T-helper 2 cell (primary cell): ENCODE results near the gene RASL10B.
"Not testable (repeated sequence)": the region's sequence is repeated elsewhere in the genome, so short reads cannot be mapped to it uniquely, and the experiment has no call there.

ENCODE experiments used
- DNase-seq, 5 experiments: peaks; one replicate each; pipeline versions ENCODE4 v3.0.0 to v3.0.0-alpha.2; 2012 to 2022

Gene RASL10B

DNA sequence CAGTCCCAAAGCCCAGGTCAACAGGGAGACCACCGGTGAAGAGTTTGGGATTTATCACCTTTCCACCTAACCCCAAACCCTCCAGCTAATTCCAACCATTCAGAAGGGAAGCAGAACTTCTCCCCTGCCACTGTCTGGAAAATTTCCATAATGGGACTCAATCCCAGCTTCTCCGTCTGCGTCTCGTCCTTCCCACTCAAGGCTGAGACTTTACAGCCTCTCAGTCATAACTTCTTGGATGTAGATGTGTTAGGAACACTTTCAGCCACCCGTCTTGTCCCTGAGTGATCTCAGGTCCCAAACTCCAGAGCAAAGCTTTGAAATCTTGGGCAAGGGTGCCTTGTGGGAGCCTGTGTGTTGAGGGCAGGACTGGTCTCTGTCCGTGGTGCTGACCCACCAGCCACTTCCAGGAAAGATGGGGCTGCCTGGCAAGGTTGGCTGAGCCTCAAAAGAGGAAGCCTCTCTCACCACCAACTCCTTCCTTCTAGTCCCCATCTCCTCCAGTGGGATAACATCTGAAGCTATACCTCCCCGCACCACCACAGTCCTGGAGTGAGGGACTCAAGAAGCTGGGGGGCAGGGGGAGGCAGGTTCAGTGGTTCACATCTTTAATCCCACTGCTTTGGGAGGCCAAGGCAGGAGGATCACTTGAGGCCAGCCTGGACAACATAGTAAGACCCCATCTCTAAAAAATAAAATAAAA is 12.3 kb downstream of the RASL10B start:
- peak in 1 of 5 experiments; percentile 20 for DNase-seq

DNA sequence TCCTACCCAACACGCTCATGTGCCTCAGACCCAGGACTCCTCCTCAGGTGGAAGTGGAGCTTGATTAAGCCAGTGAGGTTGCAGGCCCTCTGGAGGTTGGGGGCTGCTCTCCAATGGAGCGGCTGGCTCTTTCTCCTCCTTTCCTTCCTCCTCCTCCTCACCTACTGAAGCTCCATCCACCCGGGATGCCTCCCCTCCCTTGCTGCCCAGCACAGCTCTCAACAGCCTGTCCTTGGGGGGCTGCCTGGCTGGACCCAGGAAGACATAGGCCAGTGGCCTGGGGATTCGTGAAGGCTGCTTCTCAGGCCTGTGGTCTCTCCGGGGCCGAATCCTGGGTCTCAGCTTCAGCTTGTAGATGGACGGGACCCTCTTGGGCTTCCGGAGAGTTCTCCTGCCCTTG is 13.4 kb downstream of the RASL10B start:
- DNase-seq: no peak

DNA sequence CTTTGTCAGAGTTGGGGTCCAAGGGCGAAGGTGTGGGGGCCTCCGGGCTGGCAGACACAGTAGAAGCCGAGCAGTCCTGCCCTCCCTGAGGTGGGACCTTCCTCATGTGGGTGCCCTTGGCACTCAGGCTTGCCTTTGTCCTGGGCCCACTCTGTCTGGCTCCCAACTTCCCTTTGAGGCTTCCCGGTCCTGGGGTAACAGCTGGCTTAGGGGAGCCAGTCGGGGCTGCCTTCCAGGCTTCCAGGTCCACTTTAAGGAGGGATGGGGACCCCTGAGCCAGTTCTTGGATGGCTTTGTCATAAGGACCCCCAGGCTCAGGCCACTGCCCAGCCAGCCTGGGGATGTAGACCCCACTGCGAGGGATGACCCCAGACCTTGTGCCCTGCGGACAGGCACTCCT is 13.8 kb downstream of the RASL10B start:
- DNase-seq: no peak

DNA sequence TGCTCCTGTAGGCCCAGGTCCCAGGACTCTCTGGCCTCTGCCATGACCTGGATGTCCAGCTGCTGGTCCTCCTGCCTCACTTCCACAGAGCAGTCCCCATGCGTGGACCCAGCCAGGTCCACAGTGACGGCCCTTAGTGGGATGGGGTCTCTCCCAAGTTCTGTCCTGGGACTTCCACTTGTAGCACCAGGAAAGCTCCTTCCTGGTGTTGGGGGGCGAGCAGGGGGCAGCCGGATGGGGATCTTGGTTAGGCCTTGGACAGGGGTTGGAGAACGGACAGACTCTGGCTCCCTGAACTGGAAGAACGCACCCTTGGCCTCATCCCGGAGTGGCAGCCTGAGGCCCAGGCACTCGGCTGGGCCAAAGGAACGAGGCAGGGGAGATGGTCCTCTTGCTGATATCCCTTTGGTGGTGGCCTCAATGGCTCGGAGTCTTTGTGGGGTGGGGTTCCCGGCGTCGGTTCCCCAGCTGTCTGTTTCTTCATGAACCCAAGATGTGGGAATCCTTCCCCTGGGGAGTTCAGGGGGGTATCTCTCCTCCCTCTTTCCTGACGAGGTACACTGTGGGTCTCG is 14.4 kb downstream of the RASL10B start:
- DNase-seq: no peak

DNA sequence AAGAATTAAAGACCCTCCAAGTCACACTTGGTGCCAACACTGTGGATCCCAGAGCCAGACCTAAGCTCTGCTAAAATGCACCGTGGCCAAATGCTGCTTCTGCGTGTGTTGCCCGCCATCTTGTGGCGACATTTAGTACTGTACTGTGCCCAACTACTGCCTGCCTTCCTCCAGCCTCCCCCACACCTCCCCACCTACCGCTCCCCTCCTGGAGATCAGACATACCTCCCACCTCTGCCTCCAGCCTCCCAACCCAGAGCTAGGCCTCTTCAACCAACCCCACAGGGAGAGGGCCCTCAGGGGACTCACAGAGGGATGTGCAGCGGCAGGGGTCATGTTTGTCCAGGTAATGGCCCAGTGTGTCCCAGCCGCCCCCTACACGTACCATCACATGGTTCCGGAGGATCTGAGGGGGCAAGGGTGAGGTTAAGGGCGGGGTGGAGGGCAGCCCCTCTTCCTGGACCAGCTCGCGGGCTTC is 16.1 kb downstream of the RASL10B start:
- peak; percentile 33 to 76 (median 63) for DNase-seq

DNA sequence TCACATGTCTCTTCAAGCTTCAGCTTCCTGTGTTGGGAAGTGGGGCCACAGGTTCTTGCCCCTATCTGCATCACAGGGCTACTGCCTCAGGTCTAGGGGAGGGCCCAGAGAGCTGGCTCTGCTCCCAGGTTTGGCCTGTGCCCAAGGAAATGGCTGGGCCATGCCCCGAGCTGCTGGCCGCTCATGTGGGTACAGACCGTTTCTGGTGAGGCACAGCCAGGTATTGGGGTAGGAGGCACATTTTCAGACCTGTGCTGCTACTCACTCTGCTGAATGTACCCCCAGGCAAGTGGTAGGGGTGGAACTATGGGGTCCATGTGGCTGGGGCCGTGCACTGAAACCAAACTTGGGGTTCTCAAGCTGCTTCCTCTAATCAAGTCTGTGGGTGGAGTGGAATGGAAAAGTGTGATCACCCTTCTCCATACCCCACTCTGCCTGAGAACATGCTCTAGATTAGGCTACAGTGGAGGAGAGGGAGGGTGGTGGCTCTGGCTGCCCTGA is 17.0 kb downstream of the RASL10B start:
- no peak for DNase-seq

DNA sequence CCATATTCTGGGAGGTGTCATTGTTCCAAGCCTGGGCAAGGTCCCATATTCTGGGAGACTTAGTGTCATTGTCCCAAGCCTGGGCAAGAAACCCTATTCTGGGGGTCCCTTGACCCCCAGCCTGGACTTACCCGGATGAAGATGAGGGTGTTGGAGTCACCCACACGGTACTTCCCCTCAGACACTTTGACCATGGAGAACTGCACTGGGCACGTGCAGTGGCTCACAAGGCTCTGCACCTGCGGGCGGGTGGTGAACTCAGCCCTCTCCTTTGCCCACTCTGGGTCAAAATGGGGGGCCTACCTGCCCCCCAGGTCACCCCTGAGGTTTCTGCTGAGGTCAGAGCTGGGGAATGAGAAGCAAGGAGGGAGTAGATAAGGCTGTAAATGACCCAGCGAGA is 17.5 kb downstream of the RASL10B start:
- no peak for DNase-seq

DNA sequence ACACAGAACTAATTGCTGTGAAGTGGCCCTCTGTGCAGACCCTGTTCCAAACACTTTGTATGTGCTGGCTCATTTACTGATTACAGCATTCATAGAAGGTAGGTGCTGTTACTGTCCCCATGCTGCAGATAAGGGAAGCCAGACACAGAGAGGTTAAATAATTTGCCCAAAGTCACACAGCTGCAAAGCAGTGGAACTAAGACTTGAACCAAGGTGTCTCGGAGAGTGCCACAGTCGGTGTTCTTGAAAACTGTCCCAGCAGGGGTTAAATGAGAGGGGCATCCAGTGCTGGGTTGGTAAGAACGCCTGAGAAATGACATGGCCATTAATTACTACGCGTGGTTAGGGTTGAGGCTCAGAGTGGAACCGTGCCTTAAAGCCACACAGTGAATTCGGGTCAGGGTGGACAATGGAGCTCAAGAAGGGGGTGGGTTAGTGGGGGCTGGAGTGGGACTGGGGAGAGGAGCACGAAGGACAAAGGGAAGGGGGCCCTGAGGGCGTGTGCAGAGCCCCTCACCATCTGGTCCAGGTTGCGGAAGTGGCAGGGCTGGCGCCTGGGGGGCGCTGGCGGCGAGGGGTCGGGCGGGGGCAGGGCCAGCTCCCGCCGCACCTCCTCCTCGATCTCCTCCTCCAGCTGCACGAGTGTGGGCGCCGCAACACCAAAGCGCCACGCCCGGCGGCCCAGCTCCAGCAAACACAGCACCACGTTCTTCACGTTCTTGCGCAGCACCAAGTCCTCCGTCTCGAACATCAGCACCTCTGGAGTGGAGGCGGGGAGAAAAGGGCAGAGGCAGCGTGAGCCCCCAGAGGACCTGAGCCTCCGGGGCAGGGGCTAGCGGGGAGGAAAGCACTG is 18.3 kb downstream of the RASL10B start:
- peak in 1 of 5 experiments; percentile 34 for DNase-seq

DNA sequence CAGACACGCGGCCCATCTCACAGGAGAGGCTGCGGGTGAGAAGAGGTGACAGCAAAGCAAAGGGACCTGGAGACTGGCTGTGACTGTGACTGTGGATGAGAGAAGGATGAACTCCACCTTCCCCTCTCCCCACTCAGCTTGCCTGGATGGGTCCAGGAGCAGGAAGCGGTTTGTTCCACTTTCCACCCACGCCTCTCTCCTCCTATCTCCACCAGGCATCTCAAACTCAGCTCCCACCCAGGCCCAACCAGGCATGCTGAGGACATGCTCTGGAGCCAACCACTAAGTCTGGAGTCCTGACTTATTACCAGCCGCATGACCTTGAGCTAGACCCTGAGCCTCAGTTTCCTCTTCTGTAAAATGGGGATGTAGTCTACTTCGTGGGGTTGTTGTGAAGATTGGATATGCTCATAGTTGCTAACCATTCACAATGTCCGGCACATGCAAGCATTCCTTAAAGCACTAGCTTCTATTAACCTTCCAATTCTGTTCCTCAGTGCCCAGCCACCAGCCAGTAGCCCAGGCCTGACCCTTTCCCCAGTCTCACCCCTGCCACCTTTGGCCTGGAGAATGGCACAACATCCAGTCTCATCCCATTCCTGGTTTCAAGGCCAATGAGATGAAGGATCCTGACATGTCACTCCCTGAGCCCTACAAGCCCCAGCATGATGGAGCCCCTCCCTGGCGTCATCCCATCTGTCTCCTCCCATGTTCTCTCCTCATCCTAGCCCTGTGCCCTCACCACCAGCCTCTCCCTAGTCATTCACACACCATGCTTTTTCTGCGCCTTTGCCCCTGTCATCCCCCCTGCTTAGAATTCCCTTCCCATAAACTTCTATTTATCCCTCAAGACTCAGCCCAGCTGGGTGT is 19.3 kb downstream of the RASL10B start:
- no peak for DNase-seq

DNA sequence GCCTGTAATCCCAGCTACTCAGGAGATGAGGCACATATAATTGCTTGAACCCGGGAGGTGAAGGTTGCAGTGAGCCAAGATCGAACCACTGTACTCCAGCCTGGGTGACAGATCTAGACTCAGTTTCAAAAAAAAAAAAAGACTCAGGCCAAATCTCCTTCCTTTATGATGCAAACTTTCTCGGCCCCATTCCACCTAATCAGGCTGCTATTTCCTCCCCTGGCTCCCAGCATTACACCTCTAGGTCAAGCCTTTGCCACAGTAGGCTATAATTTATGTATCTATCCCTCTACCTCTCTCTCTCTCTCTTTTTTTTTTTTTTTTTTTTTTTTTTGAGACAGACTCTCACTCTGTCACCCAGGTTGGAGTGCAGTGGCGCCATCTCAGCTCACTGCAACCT is 20.1 kb downstream of the RASL10B start:
- DNase-seq: not testable (repeated sequence)

DNA sequence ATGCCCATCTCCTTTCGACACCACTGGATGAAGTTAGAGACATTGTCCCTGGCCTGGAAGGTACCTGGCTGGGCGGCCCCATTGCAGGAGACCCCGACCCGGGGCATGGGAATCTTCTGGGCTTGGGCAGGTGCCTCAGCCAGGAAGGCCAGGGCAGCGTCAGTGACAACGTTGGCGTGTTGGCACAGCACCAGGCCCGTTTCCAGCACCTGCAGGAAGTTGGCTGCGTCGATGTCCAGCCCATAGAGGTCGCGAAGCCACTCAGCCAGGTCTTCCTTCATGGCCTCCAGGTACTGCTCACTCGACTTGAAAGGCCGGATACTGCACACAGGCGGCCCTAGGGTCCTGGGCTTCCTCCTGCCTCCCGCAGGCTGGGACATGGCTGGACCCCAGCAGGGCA is 21.0 kb downstream of the RASL10B start:
- DNase-seq: no peak

DNA sequence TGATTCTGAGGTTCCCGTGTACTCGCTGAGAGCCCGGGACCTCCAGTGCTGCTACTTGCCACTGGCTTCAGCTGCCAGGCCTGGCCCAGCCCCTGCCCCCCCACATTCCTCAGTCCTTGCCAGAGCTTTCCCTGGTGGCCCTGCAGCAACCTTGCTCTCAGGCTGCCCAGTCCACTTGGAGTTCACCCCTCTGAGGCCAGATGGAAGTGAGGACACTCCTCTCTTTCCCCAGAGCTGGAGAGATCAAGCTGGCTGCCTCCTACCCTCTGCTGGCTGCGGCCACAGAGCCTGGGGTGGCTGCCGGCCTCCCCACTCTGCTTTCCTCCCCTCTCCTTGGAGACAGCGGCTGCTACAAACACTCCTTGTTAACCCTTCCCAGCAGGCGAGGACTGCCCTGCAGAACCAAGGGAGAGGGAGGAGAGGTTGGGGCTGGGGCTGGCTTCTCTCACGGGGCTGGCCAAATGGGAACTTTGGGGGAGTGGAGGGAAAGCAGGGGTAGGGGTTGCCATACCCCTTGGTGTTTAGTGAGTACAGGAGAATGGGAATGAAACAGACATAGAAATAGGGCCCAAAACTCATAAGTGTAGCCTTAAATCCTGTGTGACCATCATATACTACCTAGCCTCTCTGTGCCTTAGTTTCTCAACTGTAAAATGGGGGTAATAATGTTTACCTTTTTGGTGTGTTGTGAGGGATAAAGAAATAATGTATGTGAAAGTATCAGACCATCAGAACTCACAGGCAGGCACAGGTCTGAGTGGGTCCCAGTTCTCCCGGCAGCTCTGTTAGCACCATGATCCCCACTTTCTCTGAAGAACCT is 21.7 kb downstream of the RASL10B start, which contains the start of gene GAS2L2:
Gene GAS2L2, minus strand, starts transcription at position 295 of the 820 bp plus-strand sequence. CDS start 389 bp downstream, outside the sequence.
- no peak for DNase-seq

DNA sequence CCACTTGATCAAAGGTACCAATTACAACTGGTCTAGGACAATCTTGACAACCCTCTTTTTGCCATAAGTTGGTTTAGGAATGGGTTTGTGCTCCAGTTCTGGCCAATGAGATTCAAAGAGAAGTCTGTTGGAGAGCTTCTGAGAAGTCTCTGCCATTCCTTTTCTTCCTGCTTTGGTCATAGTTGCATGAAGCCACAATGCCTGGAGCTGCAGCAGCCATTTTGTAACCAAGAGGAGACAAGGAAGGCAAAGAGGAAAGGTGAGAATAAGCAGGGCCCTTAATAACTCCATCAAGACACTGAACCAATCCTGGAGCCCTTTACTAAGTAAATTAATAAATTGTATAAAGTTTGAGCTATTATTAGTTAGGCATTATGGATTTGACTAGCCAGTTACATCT is 25.8 kb downstream of the RASL10B start:
- no peak for DNase-seq

DNA sequence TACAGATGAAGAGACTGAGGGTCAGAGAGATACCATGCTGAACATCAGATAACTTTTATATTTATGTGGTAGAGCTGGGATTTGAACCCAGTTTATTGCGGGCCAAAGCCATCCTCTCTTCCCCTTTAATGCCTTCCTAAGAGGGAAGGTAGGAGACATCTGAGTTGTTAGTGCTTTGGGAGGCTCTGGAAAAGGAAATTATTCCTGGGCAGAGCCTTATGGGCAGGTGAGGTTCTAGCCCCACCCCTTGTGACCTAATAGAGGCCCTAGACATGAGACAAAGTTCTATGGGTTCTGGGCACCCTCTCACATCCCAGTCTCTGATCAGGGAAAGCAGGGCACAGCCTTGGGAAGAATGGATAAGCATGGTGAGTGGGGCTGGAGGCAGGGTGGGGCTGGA is 29.1 kb downstream of the RASL10B start, which contains the start of gene C17orf50:
Gene C17orf50, plus strand, starts transcription at position 301 of the 400 bp plus-strand sequence. Its CDS starts 55 bp downstream, at position 356.
- DNase-seq: no peak

DNA sequence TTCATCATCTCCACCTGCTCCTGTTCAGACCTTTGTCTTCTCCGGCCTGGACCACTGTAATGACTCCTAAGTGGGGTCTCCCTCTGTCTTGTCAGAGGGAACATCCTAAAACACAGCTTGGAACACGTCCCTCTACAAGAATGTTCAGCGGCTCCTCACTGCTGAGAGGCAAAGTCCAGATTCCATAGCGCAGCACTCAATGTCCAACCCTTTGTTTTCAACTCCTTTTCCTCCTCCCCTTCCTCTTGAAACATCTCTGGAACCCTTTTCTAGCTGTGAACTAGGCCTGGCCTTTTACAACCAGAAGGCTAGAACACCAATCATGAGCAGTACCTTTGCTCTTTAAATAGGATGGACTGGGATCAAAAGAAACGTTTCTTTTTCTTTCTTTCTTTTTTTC is 30.2 kb downstream of the RASL10B start:
- DNase-seq: no peak

DNA sequence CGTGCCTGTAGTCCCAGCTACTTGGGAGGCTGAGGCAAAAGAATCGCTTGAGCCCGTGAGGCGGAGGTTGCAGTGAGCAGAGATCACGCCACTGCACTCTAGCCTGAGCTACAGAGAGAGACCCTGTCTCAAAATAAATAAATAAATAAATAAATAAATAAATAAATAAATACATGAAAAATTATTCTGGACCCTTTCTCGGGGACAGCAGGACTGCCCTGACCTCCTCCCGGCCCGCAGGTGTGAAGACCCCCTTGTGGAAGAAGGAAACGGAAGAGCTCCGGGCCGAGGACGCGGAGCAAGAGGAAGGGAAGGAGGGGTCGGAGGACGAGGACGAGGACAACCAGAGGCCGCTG is 32.3 kb downstream of the RASL10B start:
- no peak for DNase-seq

DNA sequence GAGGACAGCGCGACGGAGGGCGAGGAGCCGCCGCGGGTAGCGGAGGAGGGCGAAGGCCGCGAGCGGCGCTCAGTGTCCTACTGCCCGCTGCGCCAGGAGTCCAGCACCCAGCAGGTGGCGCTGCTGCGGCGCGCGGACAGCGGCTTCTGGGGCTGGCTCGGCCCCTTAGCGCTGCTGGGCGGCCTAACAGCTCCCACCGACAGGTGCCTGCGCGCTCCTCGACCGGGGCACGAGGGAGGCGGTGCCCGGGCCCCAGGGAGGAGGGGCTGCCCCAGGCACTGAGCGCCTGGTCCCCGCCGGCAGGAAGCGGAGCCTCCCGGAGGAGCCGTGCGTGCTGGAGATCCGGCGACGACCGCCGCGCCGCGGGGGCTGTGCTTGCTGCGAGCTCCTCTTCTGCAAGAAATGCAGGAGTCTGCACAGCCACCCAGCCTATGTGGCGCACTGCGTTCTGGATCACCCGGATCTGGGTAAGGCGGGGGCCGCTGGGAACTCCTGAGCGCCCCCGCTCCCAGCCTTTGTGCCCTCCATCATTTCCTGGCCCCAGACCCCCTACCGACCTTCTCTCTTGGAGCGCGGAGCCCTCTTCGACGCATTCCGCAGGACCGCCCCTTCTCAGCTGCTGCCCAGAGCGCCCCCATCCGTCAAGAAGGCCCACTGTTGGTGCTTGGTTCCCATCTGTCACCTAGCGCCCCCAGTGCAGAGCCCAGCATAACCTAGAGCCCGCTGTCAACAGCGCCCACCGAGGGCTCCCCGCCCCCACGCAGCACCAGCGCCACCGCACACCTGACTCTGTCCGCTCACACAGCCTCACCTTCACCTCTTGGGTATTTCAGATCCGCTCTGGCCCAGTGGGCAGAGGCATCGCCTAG is 32.9 kb downstream of the RASL10B start:
- peak; percentile 76 to 88 (median 80) for DNase-seq

DNA sequence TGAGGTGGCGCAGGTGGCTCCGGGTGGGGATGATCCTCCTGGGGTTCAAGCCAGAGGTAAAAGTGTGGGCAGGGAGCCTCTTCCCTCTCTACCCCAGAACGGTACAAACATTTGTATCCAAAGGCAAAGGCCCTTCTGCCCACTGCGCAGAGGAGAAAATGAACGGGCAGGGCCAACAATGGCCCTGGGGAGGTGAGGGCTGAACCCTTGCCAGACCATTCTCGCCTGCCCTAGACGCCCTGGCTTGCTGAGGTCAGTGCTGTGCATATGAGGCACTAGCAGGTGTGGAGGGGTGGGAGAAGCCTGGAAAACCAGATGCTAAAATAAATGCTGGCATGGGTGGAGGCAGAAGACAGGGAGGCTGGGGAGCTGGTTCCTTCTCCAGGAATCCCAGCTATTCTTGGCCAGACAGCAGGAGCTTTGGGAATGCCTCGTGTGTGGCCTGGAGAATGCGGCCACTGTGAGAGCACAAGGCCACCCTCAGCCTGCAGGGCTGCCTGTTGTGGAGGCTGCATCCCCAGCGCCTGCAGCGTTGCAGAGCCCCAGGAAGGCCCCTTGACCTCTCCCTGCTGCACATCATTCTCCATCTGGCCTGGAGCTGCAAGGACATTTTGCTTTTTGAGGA is 33.8 kb downstream of the RASL10B start:
- DNase-seq: no peak

DNA sequence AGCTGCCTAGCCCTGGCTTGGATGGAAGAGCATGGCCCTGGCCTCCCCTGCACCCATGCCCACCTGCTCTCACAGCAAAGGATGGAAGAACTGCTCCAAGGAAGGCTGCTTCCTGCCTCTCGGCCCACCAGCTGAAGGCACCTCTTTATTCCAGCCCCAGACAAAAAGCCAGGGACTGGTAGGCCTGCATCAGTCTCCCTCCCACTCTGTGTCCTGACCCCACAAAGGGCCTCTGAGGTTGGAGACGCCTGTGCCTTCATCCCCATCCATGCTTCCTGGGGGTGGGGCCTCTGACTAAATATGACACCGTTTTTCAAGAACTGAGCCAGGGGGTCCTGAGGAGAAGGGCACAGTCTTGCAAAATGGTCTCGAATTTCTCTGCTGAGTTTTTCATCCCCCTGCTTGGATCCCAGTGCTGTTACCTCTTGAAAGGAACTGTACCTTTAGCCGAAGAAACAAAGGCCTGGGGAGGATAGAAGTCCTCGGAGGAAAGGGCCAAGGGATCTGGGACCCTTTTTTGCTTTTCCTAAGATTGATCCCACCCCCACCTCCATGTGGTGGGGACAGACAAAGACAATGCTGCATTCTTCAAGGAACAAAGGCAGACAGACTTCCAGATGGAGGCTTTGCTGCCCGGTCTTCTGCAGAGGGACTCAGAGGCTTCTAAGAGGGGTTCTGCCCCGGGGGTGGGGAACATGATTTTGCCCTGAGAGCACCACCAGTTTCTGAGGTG is 34.5 kb downstream of the RASL10B start:
- no peak for DNase-seq
